Measurements from ENCODE around the gene CD1E.

DNA sequence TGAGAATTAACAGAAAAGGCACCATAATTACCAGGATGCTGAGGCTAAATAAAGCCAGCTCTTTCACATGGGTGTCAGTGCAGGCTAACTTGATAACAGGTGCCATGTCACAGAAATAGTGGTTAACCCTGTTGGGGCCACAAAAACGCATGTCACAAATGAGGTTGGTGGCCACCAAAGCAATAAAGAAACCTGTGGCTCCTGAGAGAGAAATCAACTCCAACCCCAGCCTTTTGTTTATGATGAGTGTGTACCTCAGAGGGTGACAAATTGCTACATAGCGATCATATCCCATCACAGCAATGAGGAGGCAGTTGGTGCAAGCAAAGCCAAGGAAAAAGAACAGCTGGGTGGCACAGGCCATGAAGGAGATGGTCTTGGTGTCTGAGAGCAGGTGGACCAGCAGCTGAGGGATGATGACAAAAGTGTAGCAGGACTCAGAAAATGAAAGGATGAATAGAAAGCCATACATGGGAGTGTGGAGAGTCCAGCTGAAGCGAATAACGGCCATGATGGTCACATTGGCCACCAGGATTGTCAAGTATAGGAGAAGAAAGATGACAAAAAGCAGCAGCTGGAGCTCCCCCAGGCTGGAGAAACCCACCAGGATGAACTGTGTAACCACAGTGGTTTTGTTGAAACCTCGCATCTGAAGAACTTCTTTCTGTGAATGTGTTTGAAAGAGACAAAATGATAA, 45.3 kb downstream of the CD1E start, which contains the start of gene OR10T2:
- no peak for TF ChIP-seq CTCF (IDR thresholded peaks at IDR 0.05)
- no peak for TF ChIP-seq EZH2 (IDR thresholded peaks at IDR 0.05; ENCODE audit: borderline replicate concordance, insufficient read depth, low read depth, low read length, poor library complexity, severe bottlenecking)
